Fibroblast of skin of right quadriceps (primary cell): ENCODE measurements around the gene CHN1.
A peak's percentile ranks its signal among the peaks of the same experiment; 100 is the strongest.

Experiments
- DNase-seq: peaks from one replicate; pipeline ENCODE4 v3.0.0-alpha.2; 2013

The CHN1 gene

DNA sequence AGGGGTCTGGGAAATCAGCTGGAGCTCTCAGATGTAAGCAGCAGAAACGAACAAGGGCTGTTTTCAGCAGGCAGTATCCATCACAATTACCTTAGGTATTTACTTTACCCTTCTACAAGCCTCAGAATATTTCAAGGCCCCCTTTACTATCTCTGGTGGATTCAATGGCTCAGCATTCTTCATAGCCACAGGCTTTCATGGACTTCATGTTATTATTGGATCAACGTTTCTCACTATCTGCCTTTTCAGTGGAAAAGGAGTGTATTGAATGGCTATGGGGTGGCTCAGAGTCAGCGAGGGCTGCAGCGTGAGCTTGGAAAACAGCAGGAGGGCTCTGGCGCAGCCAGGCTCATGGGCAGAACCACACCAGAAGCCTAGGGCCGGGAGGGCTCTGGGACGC is 224.3 kb downstream of the CHN1 start:
- DNase-seq: no peak

GRCh38 chr2:174780191-174780840 is 224.9 kb downstream of the CHN1 start:
- no peak for DNase-seq

DNA sequence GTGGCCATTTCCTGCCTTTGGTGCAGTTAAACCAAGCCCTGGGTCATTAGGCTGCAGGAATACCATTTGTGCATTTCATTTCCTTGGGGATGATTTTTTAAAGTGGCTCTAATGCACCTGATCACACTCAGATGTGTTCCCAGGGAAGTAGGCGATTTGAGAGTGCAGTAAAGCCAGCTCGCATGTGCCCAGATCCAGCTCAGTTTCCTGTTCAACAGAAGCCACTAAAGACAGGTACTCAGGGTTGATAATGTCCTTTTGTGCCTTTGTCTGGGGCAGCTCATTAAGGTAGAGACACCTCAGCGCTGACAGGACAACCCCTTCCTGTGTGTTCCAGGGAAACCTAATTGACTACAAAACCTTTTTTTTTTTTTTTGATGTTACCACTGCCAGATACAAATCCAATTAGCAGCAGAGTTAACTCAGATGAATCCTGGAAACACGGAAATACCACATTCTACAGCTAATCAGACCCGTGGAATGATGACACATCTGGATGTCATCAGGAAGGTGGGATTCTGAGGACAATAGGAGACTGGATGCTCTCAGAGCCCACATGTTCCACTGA is 225.7 kb downstream of the CHN1 start:
- peak; percentile 91 for DNase-seq

DNA sequence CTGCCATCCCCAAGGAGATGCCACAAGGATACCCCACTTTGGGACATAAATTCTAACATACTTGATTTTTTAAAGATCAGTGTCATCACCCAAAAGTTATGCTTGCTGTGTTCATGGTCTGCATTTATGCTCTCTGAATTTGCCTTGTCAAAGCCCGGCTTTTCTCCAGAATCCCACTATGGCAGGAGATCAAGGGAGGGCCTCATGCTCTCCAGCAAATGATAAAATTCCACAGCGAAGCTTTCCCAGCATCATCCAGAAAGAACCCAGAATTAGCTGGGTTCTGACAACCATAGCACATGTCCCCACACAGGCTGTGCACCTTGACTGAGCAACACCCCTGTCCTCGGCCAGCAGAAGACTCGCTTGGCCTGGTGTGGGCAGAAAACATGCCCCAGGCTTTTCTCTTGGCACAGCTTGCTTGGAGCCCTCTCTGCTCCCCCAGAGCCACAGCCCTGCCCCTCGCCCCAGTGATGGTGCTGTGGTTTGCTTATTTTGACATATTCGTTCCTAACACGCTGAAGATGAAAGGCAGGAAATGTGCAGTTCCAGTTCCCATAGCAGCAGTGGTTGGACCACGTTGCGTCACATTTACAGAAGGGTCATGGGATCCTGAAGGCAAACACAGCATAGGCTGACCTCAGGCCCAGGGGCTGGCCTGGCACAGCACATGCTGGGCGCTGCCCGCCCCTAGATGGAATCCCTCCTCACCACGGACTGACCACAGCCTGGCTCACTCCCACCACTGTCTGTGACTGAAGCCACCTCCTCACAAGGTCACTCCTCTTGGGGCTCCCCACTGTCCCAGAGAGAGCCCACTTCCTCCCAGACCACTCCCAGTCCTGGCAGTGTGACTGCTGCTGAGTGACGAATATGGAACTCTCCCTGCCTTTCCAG is 226.8 kb downstream of the CHN1 start:
- DNase-seq: peak; percentile 90

GRCh38 chr2:174777347-174778084 is 227.7 kb downstream of the CHN1 start:
- peak; percentile 65 for DNase-seq

DNA sequence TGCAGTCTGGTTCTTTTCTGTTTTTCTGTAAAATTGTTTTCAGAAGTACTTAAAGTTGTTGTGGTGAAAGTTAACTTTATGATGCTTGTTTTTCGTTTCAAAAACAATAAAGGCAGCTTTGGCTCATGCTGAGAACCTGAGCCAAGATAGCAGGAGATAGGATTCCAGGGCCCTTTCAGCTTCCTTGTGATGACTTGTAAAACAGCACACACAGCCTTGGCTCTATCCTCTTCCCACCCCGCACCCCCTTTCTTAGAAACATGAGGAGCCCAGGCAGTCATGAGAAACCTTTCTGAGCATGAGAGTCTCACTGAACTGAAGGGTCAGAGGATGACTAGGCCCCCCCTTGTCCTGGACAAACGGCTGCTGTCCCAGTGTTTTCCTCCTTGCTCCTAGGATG is 228.5 kb downstream of the CHN1 start:
- DNase-seq: no peak

GRCh38 chr2:174776223-174776622 is 229.0 kb downstream of the CHN1 start:
- DNase-seq: no peak

DNA sequence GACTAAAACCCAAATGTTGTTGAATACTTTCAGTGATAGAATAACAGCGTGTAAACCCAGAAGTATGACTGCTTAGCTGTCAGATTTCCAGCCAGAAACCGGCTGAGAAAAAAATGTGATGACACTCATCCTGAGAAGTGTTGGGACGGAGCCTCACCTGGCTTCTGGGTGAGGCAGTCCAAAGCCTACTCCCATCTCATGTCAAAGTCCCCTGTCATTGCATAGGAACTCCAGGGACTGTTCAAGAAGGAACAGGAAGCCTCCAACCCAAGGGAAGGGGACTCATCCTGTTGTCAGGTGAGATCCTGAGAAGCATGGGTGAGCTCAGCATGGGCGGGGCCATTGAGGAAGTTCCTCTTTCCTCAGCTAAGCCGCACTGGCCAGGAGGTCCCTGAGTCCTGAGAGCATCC is 229.6 kb downstream of the CHN1 start:
- no peak for DNase-seq

DNA sequence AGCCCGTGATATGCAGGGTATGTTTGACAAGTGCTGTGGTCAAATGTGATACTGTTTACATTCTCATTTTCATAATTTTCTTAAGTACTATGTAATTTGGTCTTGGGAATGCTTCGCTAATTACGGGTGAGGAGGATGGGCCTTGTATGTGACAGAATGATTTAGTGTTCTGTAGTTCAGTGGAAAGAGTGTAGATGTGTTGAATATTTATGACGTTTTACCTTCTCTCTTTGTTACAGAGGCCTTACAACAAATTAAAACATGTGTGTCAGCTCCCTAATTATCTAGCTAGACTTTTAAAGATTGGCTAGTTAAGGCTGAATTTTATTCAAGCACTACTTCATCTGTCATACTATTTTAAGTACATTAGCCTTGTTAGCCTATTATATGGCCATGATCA is 230.3 kb downstream of the CHN1 start:
- DNase-seq: no peak

GRCh38 chr2:174773215-174773614 is 232.0 kb downstream of the CHN1 start:
- DNase-seq: no peak

DNA sequence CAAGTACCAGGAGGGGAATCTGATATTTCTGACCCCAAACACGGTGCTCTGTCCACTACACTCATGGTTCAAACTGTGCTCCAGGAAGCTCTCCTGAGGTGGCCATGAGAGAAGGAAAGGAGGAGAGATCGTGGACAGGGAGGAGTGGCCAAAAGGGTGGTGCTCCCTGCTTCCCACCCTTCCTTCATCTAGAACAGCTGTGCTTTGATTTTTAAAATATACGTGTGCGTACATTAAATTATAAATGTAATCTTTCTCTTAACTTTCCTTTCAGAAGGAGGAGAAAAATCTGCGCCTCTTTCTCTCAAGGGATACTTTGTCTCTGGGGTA is 232.7 kb downstream of the CHN1 start:
- DNase-seq: no peak

DNA sequence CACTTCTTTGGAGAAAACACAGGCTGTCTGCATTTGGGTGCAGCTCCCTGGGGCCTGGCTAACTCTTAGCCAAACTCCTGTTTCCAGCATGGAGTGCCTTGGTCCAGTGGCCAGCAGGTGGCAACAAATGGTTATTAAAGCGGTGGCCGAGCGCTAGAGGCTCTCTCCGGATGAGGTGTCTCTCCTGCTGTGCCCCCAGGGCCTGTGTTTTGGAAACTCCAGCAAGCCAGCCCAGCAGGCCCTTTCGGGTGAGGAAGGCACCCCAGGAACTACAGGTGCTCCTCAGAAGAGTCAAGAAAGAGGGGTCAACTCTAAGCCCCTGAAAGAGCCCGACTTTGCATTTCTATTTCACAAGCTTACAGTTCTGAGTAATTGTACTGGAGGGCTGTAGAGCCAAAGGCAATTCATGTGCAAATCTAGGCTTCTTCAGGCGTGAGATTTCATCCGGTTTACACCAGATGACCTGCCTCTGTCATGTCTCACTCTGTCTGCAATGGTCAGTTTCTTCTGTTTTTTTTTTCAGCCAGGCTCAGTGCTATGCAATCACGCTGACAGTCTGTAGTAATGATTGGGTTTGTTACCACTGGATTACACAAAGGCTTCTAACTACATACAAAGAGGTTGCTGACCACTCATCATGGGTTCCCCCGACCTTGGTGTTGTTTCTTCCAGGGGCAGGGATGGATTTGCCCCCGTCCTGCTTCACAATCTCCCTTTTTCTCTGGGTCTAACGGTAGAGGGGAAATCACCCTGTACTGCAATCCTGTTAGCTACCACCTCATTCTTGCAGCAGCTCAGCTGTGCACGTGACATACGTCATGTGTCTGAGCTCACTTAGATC is 233.3 kb downstream of the CHN1 start:
- peak; percentile 81 for DNase-seq

GRCh38 chr2:174771136-174771535 is 234.0 kb downstream of the CHN1 start:
- DNase-seq: no peak

- DNase-seq: no peak
These were observed 236.6 kb downstream of the CHN1 start for GRCh38 chr2:174768557-174768956.

- DNase-seq: no peak
These were observed 238.9 kb downstream of the CHN1 start for GRCh38 chr2:174766271-174766670.

GRCh38 chr2:174765576-174765975 is 239.6 kb downstream of the CHN1 start:
- no peak for DNase-seq

DNA sequence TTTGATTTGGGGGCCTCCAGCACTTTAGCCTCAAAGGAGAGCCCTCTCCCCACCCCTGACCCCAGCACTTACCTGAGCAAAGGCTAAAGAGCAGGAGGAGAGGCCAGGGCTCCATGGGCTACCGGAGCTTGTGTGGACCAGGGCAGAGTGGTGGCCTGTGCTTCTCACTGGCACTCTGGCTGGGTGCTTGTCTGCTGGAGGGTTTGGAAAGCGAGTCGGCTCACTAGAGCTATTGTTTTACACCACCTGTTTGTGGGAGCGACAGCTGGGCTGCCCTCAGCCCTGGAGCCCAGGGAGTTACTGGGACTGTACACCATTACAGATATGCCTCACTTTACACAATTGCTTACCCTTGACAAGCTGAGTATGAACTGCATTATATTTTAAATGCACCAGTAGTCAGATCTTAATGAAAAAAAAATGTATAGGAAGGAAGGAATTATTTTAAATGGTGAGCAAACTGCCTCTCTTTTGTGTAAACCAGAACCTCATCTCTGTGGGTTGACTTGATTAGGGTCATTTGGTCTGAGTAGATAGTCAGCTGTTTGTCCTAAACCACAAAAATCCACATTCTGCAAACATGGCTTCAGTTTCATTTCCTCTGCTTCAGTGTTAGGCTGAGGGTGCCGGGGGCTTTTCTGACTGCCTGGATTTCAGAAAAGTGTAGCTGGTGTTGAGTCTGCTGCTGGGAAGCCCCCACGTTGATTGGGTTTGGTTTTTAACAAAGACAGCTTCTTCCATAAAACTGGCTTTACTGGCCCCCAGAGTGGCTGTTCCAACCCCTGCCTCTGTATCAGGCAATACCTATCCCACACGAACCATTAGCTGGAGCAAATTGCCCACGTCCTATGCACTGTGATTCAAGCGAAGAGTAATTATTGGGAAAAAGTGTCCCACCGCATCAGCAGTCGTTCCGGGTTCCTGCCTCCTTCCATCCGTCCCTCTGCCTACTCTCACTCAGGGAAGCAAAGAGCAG is 240.6 kb downstream of the CHN1 start, which contains the start of gene CHRNA1:
Gene CHRNA1 (minus strand): TSS at position 193 of the 976 bp plus-strand sequence. CDS start 78 bp downstream, at position 115.
- peak; percentile 64 for DNase-seq

GRCh38 chr2:174763780-174764179 is 241.4 kb downstream of the CHN1 start:
- no peak for DNase-seq

- no peak for DNase-seq
These were observed 242.7 kb downstream of the CHN1 start for GRCh38 chr2:174762464-174762863.

DNA sequence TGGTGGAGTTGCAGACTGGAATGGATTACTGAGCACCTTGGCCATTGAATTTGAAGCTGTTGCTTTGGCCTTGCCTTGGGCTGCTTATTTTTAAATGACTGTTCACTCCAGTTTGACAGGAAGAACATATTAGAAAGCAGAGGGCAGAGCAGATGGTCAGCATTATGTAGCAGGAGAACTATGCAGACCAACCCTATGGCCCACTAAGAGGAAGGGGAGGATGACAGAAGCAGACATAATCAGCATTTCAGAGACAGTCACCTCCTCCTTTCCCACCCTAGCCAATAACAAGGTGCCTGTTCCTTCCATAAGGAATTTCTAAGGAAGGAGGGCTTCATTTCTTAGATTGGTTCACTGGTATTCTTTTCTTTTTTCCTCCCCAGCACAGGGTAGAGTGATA is 243.3 kb downstream of the CHN1 start:
- no peak for DNase-seq

- DNase-seq: no peak
These were observed 244.2 kb downstream of the CHN1 start for GRCh38 chr2:174760845-174761473.
